H9 (cell line): ENCODE results near the gene RPS6KB1. TPM values are rescaled to one million over a fixed set of nuclear protein-coding genes. Genes with fewer than 3 reads are reported as not detected.

Experiments used
- DNase-seq: peaks from one replicate; pipeline ENCODE4 v3.0.0-alpha.2; 2017
- H2AFZ ChIP-seq: one replicate; pipeline ENCODE4 v1.6.1; 2013; ENCODE audit warnings: mild to moderate bottlenecking, low read length, control low read depth, moderate library complexity
- H2AK5ac ChIP-seq: 2 replicates; pipeline ENCODE4 v1.6.1; 2013; ENCODE audit warnings: low read length, control low read depth, mixed read lengths; ENCODE audit not compliant: insufficient read length
- H2BK120ac ChIP-seq: one replicate; pipeline ENCODE4 v1.6.1; 2013; ENCODE audit warnings: low read depth, mild to moderate bottlenecking, low read length, control low read depth, inconsistent platforms; ENCODE audit not compliant: poor library complexity, severe bottlenecking
- H2BK12ac ChIP-seq: 2 replicates; pipeline ENCODE4 v1.6.1; 2013; ENCODE audit warnings: low read length, control low read depth, mixed read lengths, low read depth; ENCODE audit not compliant: insufficient read length
- H2BK15ac ChIP-seq: 2 replicates; pipeline ENCODE4 v1.6.1; 2013; ENCODE audit warnings: low read depth, low read length, control low read depth
- H2BK20ac ChIP-seq: one replicate; pipeline ENCODE4 v1.6.1; 2013; ENCODE audit warnings: low read depth, mild to moderate bottlenecking, low read length, control low read depth, inconsistent platforms; ENCODE audit not compliant: poor library complexity, severe bottlenecking
- H2BK5ac ChIP-seq: 2 replicates; pipeline ENCODE4 v1.6.1; 2013; ENCODE audit warnings: low read length, control low read depth, mixed read lengths; ENCODE audit not compliant: insufficient read length
- H3K14ac ChIP-seq: 2 replicates; pipeline ENCODE4 v1.6.1; 2013; ENCODE audit warnings: low read length, control low read depth; ENCODE audit not compliant: insufficient read depth
- H3K18ac ChIP-seq: 2 replicates; pipeline ENCODE4 v1.6.1; 2013; ENCODE audit warnings: low read depth, mild to moderate bottlenecking, mixed read lengths, low read length, control low read depth; ENCODE audit not compliant: insufficient read length
- H3K23ac ChIP-seq: 2 replicates; pipeline ENCODE4 v1.6.1; 2013; ENCODE audit warnings: low read length, control low read depth, mixed read lengths, low read depth; ENCODE audit not compliant: insufficient read length
- H3K23me2 ChIP-seq: 2 replicates; pipeline ENCODE4 v1.6.1; 2013; ENCODE audit warnings: low read depth, mild to moderate bottlenecking, mixed read lengths, low read length, control low read depth; ENCODE audit not compliant: insufficient read length, poor library complexity, severe bottlenecking
- H3K27ac ChIP-seq: 2 replicates; pipeline ENCODE4 v1.5.1; 2013; ENCODE audit warnings: low read length, control low read depth, mixed read lengths, low read depth; ENCODE audit not compliant: insufficient read length
- H3K27me3 ChIP-seq: 2 replicates; pipeline ENCODE4 v1.6.1; 2013; ENCODE audit warnings: low read length, control low read depth, inconsistent platforms; ENCODE audit not compliant: insufficient read depth
- H3K4ac ChIP-seq: 2 replicates; pipeline ENCODE4 v1.6.1; 2013; ENCODE audit warnings: low read depth, mild to moderate bottlenecking, control low read depth, inconsistent platforms, low read length, moderate library complexity
- H3K4me1 ChIP-seq: 2 replicates; pipeline ENCODE4 v1.6.1; 2013; ENCODE audit warnings: low read length, control low read depth, inconsistent platforms; ENCODE audit not compliant: insufficient read depth
- H3K4me2 ChIP-seq: 2 replicates; pipeline ENCODE4 v1.6.1; 2013; ENCODE audit warnings: low read length, control low read depth, mixed read lengths; ENCODE audit not compliant: insufficient read length, insufficient read depth
- H3K56ac ChIP-seq: 2 replicates; pipeline ENCODE4 v1.6.1; 2013; ENCODE audit warnings: low read depth, mild to moderate bottlenecking, mixed read lengths, low read length, control low read depth; ENCODE audit not compliant: insufficient read length
- H3K79me1 ChIP-seq: 2 replicates; pipeline ENCODE4 v1.6.1; 2013; ENCODE audit warnings: low read depth, mild to moderate bottlenecking, moderate library complexity, low read length, control low read depth, inconsistent platforms; ENCODE audit not compliant: insufficient read depth, poor library complexity, severe bottlenecking
- H3K79me2 ChIP-seq: 2 replicates; pipeline ENCODE4 v1.6.1; 2013; ENCODE audit warnings: low read length, control low read depth, inconsistent platforms; ENCODE audit not compliant: insufficient read depth
- H3K9ac ChIP-seq: 2 replicates; pipeline ENCODE4 v1.6.1; 2013; ENCODE audit warnings: low read length, control low read depth, mixed read lengths; ENCODE audit not compliant: insufficient read length; ENCODE audit errors: extremely low read depth
- H3K9me3 ChIP-seq: one replicate; pipeline ENCODE4 v1.6.1; 2013; ENCODE audit warnings: low read depth, low read length, inconsistent platforms; ENCODE audit not compliant: control insufficient read depth
- H3T11ph ChIP-seq: one replicate; pipeline ENCODE4 v1.6.1; 2013; ENCODE audit warnings: mild to moderate bottlenecking, low read length, control low read depth, inconsistent platforms
- H4K20me1 ChIP-seq: one replicate; pipeline ENCODE4 v1.6.1; 2013; ENCODE audit not compliant: control insufficient read depth, insufficient read length, insufficient read depth
- H4K5ac ChIP-seq: 2 replicates; pipeline ENCODE4 v1.6.1; 2013; ENCODE audit warnings: low read depth, mild to moderate bottlenecking, mixed read lengths, low read length, control low read depth; ENCODE audit not compliant: insufficient read length
- H4K8ac ChIP-seq: replicated peaks from 2 replicates; pipeline ENCODE4 v1.6.1; 2013; ENCODE audit warnings: low read length, control low read depth, mixed read lengths, low read depth; ENCODE audit not compliant: insufficient read length
- H4K91ac ChIP-seq: 2 replicates; pipeline ENCODE4 v1.6.1; 2013; ENCODE audit warnings: low read depth, mild to moderate bottlenecking, moderate library complexity, mixed read lengths, low read length, control low read depth; ENCODE audit not compliant: insufficient read length
- H3K27ac Mint-ChIP-seq, 3 experiments: 2 replicates in 2 of 3; 3 replicates in 1 of 3; pipeline ENCODE4 v1.8.0; 2020 to 2021; ENCODE audit warnings: mixed read lengths in 3 of 3, mild to moderate bottlenecking in 1 of 3, moderate library complexity in 1 of 3
- H3K27me3 Mint-ChIP-seq: 2 replicates; pipeline ENCODE4 v1.8.0; 2021; ENCODE audit warnings: low read depth, mild to moderate bottlenecking, moderate library complexity, mixed read lengths
- H3K36me3 Mint-ChIP-seq, 3 experiments: 2 replicates in 2 of 3; 3 replicates in 1 of 3; pipeline ENCODE4 v1.8.0; 2020 to 2021; ENCODE audit warnings: low read depth in 3 of 3, mixed read lengths in 3 of 3; ENCODE audit not compliant: insufficient read depth in 1 of 3
- H3K4me1 Mint-ChIP-seq, 2 experiments: 2 replicates each; pipeline ENCODE4 v1.8.0; 2020; ENCODE audit warnings: mixed read lengths in 2 of 2
- H3K4me3 Mint-ChIP-seq, 2 experiments: 2 replicates in 1 of 2; 3 replicates in 1 of 2; pipeline ENCODE4 v1.8.0; 2020 to 2021; ENCODE audit warnings: mild to moderate bottlenecking in 2 of 2, mixed read lengths in 2 of 2, moderate library complexity in 1 of 2
- H3K9me3 Mint-ChIP-seq, 2 experiments: 2 replicates in 1 of 2; 3 replicates in 1 of 2; pipeline ENCODE4 v1.8.0; 2020; ENCODE audit warnings: mild to moderate bottlenecking in 2 of 2, mixed read lengths in 2 of 2, moderate library complexity in 1 of 2
- CTCF ChIP-seq: fragments of 200-600 bp; sonication (generic); conservative IDR thresholded peaks from 3 replicates; pipeline ENCODE4 v1.8.0; 2021; ENCODE audit warnings: antibody characterized with exemption, mild to moderate bottlenecking
- WGBS: extraction: QIAGEN DNeasy Blood & Tissue Kit; methylation state at CpG from one replicate; pipeline ENCODE4 v1.1.7; 2013; ENCODE audit warnings: missing lambda C conversion rate, low lambda C conversion rate, mixed read lengths; ENCODE audit not compliant: insufficient read length; ENCODE audit errors: extremely low coverage; 5-methylcytosine and 5-hydroxymethylcytosine counted together
- total RNA-seq: library from RNA; stranded (reverse); gene quantifications from 2 replicates; pipeline ENCODE4 v1.2.1, GENCODE V29; 2021

Gene RPS6KB1
- total RNA-seq, 1 experiment from 2014 or later, result 36.1 TPM

- Histone ChIP-seq H4K20me1 (no peaks in the 10 kb centered on the region), H2AK5ac (no peak overlapping the region), H2BK120ac (no peak overlapping the region), H3K14ac (no peak overlapping the region), H3K56ac (no peak overlapping the region), H3T11ph (no peak overlapping the region), H3K9me3 (no peaks in the 10 kb centered on the region), H4K8ac (no peak overlapping the region), H2BK15ac (no peak overlapping the region), H3K27ac (no peak overlapping the region), H3K9ac (peak overlapping the region; percentile 55), H3K27me3 (peaks cover 3% of the 10 kb centered on the region; the same call in 1 of the 2 replicates), H4K91ac (no peak overlapping the region), H3K18ac (no peak overlapping the region), H3K23ac (no peak overlapping the region), H3K23me2 (peaks cover 5% of the 10 kb centered on the region), H3K4me1 (no peaks in the 10 kb centered on the region), H2BK5ac (no peak overlapping the region), H4K5ac (no peak overlapping the region), H3K4ac (no peak overlapping the region), H2BK12ac (no peak overlapping the region), H3K4me2 (peak overlapping the region; percentile 96), H2AFZ (peak overlapping the region; percentile 4), H2BK20ac (no peak overlapping the region), H3K79me2 (no peaks in the 10 kb centered on the region), H3K79me1 (no peaks in the 10 kb centered on the region)
- peaks cover 14 to 16% of the 10 kb centered on the region in 2 experiments for H3K4me1 Mint-ChIP-seq
- H3K27me3 Mint-ChIP-seq, result peaks cover 11% of the 10 kb centered on the region
- no peaks in the 10 kb centered on the region for H3K9me3 Mint-ChIP-seq
- no CpG with 5 or more reads among the region's 21 CpGs for WGBS
- TF ChIP-seq CTCF, result no peak
- H3K36me3 Mint-ChIP-seq, result peaks cover 0 to 6% (median 4%) of the 10 kb centered on the region in 3 experiments; a peak in 4 of 7 replicates
- peak overlapping the region in 1 of 3 experiments; percentile 18; a peak in 1 of 7 replicates for H3K27ac Mint-ChIP-seq
- DNase-seq, result no peak
- H3K4me3 Mint-ChIP-seq, result peak overlapping the region; percentile 85 to 88
Measured at GRCh38 chr17:59963738-59964481, 71.0 kb downstream of the RPS6KB1 start.
